Lung (tissue), 12 donors: Measurements from ENCODE around the gene FBXL17. TPM values are rescaled to one million over a fixed set of nuclear protein-coding genes. Genes with fewer than 3 reads are reported as not detected.

Source experiments
- ATAC-seq: fragments of 200-7000 bp; cut with Tn5 transposase; one replicate; pipeline ENCODE4 v1.9.1; 2020; ENCODE audit warnings: moderate number of reproducible peaks; ENCODE audit not compliant: insufficient read depth, low FRiP score
- DNase-seq, 3 donors: peaks; one replicate each; pipeline ENCODE4 v3.0.0-alpha.2; 2013 to 2017
- H3K27ac ChIP-seq, 2 donors: one replicate each; pipeline ENCODE4 v1.5.1; 2013; ENCODE audit warnings: mild to moderate bottlenecking in 2 of 2, moderate library complexity in 2 of 2, control low read depth in 1 of 2, inconsistent platforms in 1 of 2, low read depth in 1 of 2, low read length in 1 of 2
- H3K27me3 ChIP-seq, 3 donors: one replicate each; pipeline ENCODE4 v1.5.1; 2013; ENCODE audit warnings: low read length in 2 of 3; ENCODE audit not compliant: control insufficient read depth in 3 of 3, insufficient read depth in 3 of 3
- H3K36me3 ChIP-seq, 4 donors: one replicate each; pipeline ENCODE4 v1.5.1; 2013; ENCODE audit warnings: low read length in 4 of 4, mild to moderate bottlenecking in 1 of 4, moderate library complexity in 1 of 4; ENCODE audit not compliant: control insufficient read depth in 4 of 4, insufficient read depth in 4 of 4
- H3K4me1 ChIP-seq, 5 donors: one replicate each; pipeline ENCODE4 v1.5.1; 2013; ENCODE audit warnings: low read length in 5 of 5, mild to moderate bottlenecking in 2 of 5, moderate library complexity in 1 of 5; ENCODE audit not compliant: control insufficient read depth in 5 of 5, insufficient read depth in 5 of 5
- H3K4me3 ChIP-seq: one replicate; pipeline ENCODE4 v1.5.1; 2013; ENCODE audit warnings: mild to moderate bottlenecking, control low read depth, moderate library complexity
- H3K9ac ChIP-seq, 2 donors: one replicate each; pipeline ENCODE4 v1.5.1; 2013; ENCODE audit warnings: low read length in 2 of 2, control low read depth in 1 of 2; ENCODE audit not compliant: insufficient read depth in 1 of 2
- H3K9me3 ChIP-seq, 4 donors: one replicate each; pipeline ENCODE4 v1.5.1; 2013; ENCODE audit warnings: low read length in 3 of 4, mild to moderate bottlenecking in 1 of 4, moderate library complexity in 1 of 4; ENCODE audit not compliant: control insufficient read depth in 4 of 4, insufficient read depth in 3 of 4
- CTCF ChIP-seq: IDR thresholded peaks from 2 replicates; pipeline ENCODE4 v1.5.1; 2012; ENCODE audit warnings: mild to moderate bottlenecking; ENCODE audit errors: control extremely low read depth, extremely low read depth
- WGBS, 2 donors: extraction: QIAGEN DNeasy Blood & Tissue Kit; methylation state at CpG; one replicate each; pipeline ENCODE4 v1.1.7; 2013; 5-methylcytosine and 5-hydroxymethylcytosine counted together
- polyA plus RNA-seq, 2 donors: library from polyadenylated mRNA; stranded (reverse); fragments of 200-250 nt; gene quantifications; one replicate each; pipeline ENCODE4 v1.2.1, GENCODE V29; 2013
- total RNA-seq, 2 donors: library from RNA; depleted of rRNA in 1 of 2; stranded (reverse); fragments of >200 nt in 1 of 2; gene quantifications; one replicate each; pipeline ENCODE4 v1.2.1, GENCODE V29; 2014 to 2021
- donor health status: control.
- donor health status: control.
- donor health status: Bipolar disorder and iron deficiency.
- donor health status: healthy.
- donor health status: DM: yes; HTN: yes; CAD: no.

The FBXL17 gene
- total and polyA plus RNA-seq, 4 donors: 4.0 to 23.9 (median 13.6) TPM

- H3K4me3 ChIP-seq: no peak overlapping the region
- no peak for TF ChIP-seq CTCF
- DNase-seq (no peak), ATAC-seq (no peak)
- no peaks in the 10 kb centered on the region for H3K36me3 ChIP-seq
- no peaks in the 10 kb centered on the region for H3K27me3 ChIP-seq
- H3K9ac ChIP-seq: no peak overlapping the region
- 96 to 98% methylated on average over 4 of the region's 4 CpGs for WGBS, 2 donors
- H3K27ac ChIP-seq: no peak overlapping the region
- peaks cover 0 to 4% (median 0%) of the 10 kb centered on the region in 5 donors for H3K4me1 ChIP-seq
- H3K9me3 ChIP-seq: no peaks in the 10 kb centered on the region
These were observed 462.5 kb downstream of the FBXL17 start for GRCh38 chr5:107919361-107919760.

GRCh38 chr5:107917983-107918382, 463.9 kb downstream of the FBXL17 start:
- TF ChIP-seq CTCF: no peak
- H3K9me3 ChIP-seq: no peaks in the 10 kb centered on the region
- 91 to 93% methylated on average over 3 of the region's 3 CpGs for WGBS, 2 donors
- H3K27ac ChIP-seq: no peak overlapping the region
- H3K4me3 ChIP-seq: no peak overlapping the region
- H3K36me3 ChIP-seq: no peaks in the 10 kb centered on the region
- peaks cover 0 to 4% (median 0%) of the 10 kb centered on the region in 5 donors for H3K4me1 ChIP-seq
- H3K27me3 ChIP-seq: no peaks in the 10 kb centered on the region
- no peak for DNase-seq
- no peak for ATAC-seq
- H3K9ac ChIP-seq: no peak overlapping the region

GRCh38 chr5:107916731-107917725, 464.9 kb downstream of the FBXL17 start:
- H3K9ac ChIP-seq: no peak overlapping the region

More at GRCh38 chr5:107916731-107917725, 464.9 kb downstream of the FBXL17 start:
- Histone ChIP-seq H3K4me1 (peaks cover 0 to 4% (median 0%) of the 10 kb centered on the region in 5 donors), H3K27me3 (no peaks in the 10 kb centered on the region), H3K27ac (no peak overlapping the region), H3K36me3 (no peaks in the 10 kb centered on the region), H3K4me3 (no peak overlapping the region), H3K9me3 (no peaks in the 10 kb centered on the region)
- 91 to 92% methylated on average over 6 of the region's 6 CpGs for WGBS, 2 donors
- ATAC-seq: no peak
- no peak for DNase-seq
- TF ChIP-seq CTCF: no peak
